Prostate gland (tissue), 2 donors: ENCODE results near the gene LIMS2. TPM values are rescaled to one million over a fixed set of nuclear protein-coding genes. Genes with fewer than 3 reads are reported as not detected.

ENCODE experiments used
- DNase-seq: peaks from one replicate; pipeline ENCODE4 v3.0.0-alpha.2; 2019; ENCODE audit warnings: low spot score
- H3K27ac ChIP-seq, 2 donors: fragments of 200-600 bp; sonication (generic); 2 replicates each; pipeline ENCODE4 v1.5.1; 2017 to 2019
- H3K27me3 ChIP-seq: fragments of 200-600 bp; sonication (generic); replicated peaks from 2 replicates; pipeline ENCODE4 v1.5.1; 2019; ENCODE audit not compliant: insufficient read depth
- H3K36me3 ChIP-seq, 2 donors: fragments of 200-600 bp; sonication (generic); 1 replicate in 1 of 2; 2 replicates in 1 of 2; pipeline versions ENCODE4 v1.5.1 to v1.8.1; 2017 to 2019
- H3K4me1 ChIP-seq: fragments of 200-600 bp; sonication (generic); replicated peaks from 2 replicates; pipeline ENCODE4 v1.5.1; 2019
- H3K4me3 ChIP-seq, 2 donors: fragments of 200-600 bp; sonication (generic); 2 replicates each; pipeline ENCODE4 v1.5.1; 2017 to 2019
- H3K9me3 ChIP-seq: fragments of 200-600 bp; sonication (generic); 2 replicates; pipeline ENCODE4 v1.5.1; 2017
- POLR2A ChIP-seq: fragments of 450-650 bp; IDR thresholded peaks from one replicate; pipeline ENCODE4 v1.6.1; 2016; ENCODE audit warnings: antibody characterized with exemption, mild to moderate bottlenecking
- POLR2AphosphoS5 ChIP-seq: sonication (generic); formaldehyde crosslinking; IDR thresholded peaks from one replicate; pipeline ENCODE4 v1.6.1; 2017; ENCODE audit warnings: antibody characterized with exemption
- WGBS: methylation state at CpG from one replicate; pipeline ENCODE4 v1.1.5; 2018; 5-methylcytosine and 5-hydroxymethylcytosine counted together
- intact Hi-C: fragments of 100-400 bp; cut with DNase I; formaldehyde crosslinking; loops from one replicate; pipeline ENCODE4 v1.14.2; 2022
- total RNA-seq, 2 donors: library from RNA; depleted of rRNA; stranded (reverse); fragments of >200 nt; gene quantifications; one replicate each; pipeline ENCODE4 v1.1.0, GENCODE V29; 2016
- TF ChIP-seq, protein P1 (sequence below), 4 experiments: fragments of 200-600 bp in 2 of 4; fragments of 450-650 bp in 2 of 4; sonication (generic) in 2 of 4; IDR thresholded peaks; 1 replicate in 3 of 4; 2 replicates in 1 of 4; pipeline ENCODE4 v1.5.1; 2016 to 2019; ENCODE audit warnings: antibody characterized with exemption in 4 of 4, mild to moderate bottlenecking in 2 of 4, moderate library complexity in 2 of 4

Gene LIMS2
- total RNA-seq, 2 donors from 2014 or later: 31.9 to 63.2 TPM

DNA sequence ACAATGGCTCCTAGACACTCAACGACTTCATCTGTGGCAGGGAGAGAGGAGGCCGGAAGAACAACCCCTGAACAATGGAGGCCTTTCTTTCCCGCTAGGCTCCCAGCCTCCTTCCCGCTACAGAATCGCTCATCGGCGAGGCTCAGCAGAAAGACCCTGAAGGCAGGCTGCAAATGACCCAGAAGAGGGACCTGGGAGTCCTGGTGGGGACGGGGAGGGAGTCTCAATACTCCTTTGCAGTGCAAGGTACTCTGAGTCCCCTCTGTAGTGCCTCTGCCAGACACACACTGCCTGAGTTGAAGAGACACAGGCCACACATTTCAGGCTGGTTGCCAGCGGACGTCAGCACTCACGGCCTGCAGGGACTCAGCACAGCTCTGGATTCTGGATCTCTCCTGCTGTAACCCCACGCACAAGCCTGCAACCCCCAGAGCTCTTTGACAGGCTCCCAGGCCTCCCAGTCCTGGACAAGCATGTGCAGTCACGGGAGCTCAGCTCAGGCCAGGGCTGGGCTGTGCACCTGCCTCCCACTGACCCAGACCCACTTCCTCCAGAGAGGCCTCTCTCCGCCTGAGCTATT, 23.3 kb downstream of the LIMS2 start:
- TF ChIP-seq POLR2A (no peak), POLR2AphosphoS5 (no peak)
- no peak overlapping the region for H3K27ac ChIP-seq

DNA sequence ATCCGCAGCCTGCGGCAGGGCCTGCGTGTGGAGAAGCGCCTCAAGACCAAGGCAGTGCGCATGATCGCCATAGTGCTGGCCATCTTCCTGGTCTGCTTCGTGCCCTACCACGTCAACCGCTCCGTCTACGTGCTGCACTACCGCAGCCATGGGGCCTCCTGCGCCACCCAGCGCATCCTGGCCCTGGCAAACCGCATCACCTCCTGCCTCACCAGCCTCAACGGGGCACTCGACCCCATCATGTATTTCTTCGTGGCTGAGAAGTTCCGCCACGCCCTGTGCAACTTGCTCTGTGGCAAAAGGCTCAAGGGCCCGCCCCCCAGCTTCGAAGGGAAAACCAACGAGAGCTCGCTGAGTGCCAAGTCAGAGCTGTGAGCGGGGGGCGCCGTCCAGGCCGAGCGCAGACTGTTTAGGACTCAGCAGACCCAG, 23.9 kb downstream of the LIMS2 start:
- H3K27ac ChIP-seq: no peak overlapping the region
- TF ChIP-seq POLR2A (no peak), POLR2AphosphoS5 (no peak)
- TF ChIP-seq, protein P1, sequence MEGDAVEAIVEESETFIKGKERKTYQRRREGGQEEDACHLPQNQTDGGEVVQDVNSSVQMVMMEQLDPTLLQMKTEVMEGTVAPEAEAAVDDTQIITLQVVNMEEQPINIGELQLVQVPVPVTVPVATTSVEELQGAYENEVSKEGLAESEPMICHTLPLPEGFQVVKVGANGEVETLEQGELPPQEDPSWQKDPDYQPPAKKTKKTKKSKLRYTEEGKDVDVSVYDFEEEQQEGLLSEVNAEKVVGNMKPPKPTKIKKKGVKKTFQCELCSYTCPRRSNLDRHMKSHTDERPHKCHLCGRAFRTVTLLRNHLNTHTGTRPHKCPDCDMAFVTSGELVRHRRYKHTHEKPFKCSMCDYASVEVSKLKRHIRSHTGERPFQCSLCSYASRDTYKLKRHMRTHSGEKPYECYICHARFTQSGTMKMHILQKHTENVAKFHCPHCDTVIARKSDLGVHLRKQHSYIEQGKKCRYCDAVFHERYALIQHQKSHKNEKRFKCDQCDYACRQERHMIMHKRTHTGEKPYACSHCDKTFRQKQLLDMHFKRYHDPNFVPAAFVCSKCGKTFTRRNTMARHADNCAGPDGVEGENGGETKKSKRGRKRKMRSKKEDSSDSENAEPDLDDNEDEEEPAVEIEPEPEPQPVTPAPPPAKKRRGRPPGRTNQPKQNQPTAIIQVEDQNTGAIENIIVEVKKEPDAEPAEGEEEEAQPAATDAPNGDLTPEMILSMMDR (IDR thresholded peaks at IDR 0.05): no peak
- no peak overlapping the region for H3K4me3 ChIP-seq
- no peaks in the 10 kb centered on the region for H3K27me3 ChIP-seq
- no peaks in the 10 kb centered on the region for H3K9me3 ChIP-seq
- H3K36me3 ChIP-seq: no peaks in the 10 kb centered on the region
- H3K4me1 ChIP-seq: peaks cover 2% of the 10 kb centered on the region
- intact Hi-C loops: loop anchor here (2.0 kb wide), 1 partner anchor 43 kb away; no protein-coding TSS in a partner anchor
- 92% methylated on average over 29 of the region's 29 CpGs for WGBS
- DNase-seq: no peak

More for the DNA sequence above, 23.3 kb downstream of the LIMS2 start:
- H3K36me3 ChIP-seq: no peaks in the 10 kb centered on the region
- no peak overlapping the region for H3K4me3 ChIP-seq
- WGBS: 71% methylated on average over 14 of the region's 14 CpGs
- no peaks in the 10 kb centered on the region for H3K9me3 ChIP-seq
- no peak for DNase-seq
- intact Hi-C loops: loop anchor here (2.0 kb wide), 1 partner anchor 43 kb away; no protein-coding TSS in a partner anchor
- H3K27me3 ChIP-seq: no peaks in the 10 kb centered on the region
- peaks cover 2% of the 10 kb centered on the region for H3K4me1 ChIP-seq

DNA sequence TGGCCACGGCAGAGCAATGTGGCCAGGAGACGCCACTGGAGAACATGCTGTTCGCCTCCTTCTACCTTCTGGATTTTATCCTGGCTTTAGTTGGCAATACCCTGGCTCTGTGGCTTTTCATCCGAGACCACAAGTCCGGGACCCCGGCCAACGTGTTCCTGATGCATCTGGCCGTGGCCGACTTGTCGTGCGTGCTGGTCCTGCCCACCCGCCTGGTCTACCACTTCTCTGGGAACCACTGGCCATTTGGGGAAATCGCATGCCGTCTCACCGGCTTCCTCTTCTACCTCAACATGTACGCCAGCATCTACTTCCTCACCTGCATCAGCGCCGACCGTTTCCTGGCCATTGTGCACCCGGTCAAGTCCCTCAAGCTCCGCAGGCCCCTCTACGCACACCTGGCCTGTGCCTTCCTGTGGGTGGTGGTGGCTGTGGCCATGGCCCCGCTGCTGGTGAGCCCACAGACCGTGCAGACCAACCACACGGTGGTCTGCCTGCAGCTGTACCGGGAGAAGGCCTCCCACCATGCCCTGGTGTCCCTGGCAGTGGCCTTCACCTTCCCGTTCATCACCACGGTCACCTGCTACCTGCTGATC, 24.4 kb downstream of the LIMS2 start:
- Histone ChIP-seq H3K9me3 (no peaks in the 10 kb centered on the region), H3K27me3 (no peaks in the 10 kb centered on the region), H3K27ac (no peak overlapping the region), H3K36me3 (no peaks in the 10 kb centered on the region), H3K4me1 (peaks cover 2% of the 10 kb centered on the region), H3K4me3 (no peak overlapping the region)
- intact Hi-C loops: loop anchor here (2.0 kb wide), 1 partner anchor 44 kb away; no protein-coding TSS in a partner anchor
- DNase-seq: no peak
- 87% methylated on average over 28 of the region's 28 CpGs for WGBS
- no peak for TF ChIP-seq POLR2AphosphoS5

DNA sequence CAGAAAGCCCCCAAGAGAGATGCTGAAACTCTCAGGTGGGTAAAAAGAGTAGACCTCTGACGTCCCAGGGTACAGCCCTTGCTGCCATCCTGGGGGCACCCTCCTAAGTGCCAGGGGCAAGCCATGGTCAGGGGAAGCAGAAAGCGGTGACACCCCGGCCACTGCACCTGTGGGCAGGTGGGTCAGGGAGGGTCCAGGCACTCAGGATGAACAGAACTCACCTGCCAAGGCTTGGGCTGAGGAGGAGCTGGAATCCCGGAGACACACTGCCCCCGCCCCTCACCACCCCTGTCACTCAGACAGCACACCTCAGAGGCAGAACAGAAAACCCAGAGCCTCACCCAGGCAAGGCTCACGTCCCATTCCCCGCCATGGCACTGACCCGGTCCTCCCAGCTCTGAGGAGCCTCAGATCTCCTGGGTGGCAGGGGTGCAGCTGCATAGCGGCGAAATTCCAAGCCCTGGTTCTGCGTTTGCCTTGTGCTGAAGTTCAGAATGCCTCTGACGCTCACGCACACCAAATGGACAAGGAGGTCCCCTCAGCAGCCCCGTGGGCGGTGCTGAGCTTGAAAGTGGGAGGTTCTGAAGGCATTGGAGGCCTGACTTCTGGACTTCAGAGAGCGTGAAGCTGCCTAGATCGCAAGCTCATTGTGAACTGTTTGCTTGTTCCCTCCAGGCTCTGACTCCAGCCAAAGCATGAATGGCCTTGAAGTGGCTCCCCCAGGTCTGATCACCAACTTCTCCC, 25.1 kb downstream of the LIMS2 start:
- Histone ChIP-seq H3K4me1 (peaks cover 2% of the 10 kb centered on the region), H3K27me3 (no peaks in the 10 kb centered on the region), H3K27ac (no peak overlapping the region), H3K36me3 (no peaks in the 10 kb centered on the region), H3K9me3 (no peaks in the 10 kb centered on the region), H3K4me3 (no peak overlapping the region)
- no peak for DNase-seq
- WGBS: 67% methylated on average over 17 of the region's 17 CpGs
- intact Hi-C loops: loop anchor here (2.0 kb wide), 1 partner anchor 45 kb away; no protein-coding TSS in a partner anchor
- TF ChIP-seq POLR2A (no peak), POLR2AphosphoS5 (no peak)
- TF ChIP-seq, protein P1 (IDR thresholded peaks at IDR 0.05): no peak

DNA sequence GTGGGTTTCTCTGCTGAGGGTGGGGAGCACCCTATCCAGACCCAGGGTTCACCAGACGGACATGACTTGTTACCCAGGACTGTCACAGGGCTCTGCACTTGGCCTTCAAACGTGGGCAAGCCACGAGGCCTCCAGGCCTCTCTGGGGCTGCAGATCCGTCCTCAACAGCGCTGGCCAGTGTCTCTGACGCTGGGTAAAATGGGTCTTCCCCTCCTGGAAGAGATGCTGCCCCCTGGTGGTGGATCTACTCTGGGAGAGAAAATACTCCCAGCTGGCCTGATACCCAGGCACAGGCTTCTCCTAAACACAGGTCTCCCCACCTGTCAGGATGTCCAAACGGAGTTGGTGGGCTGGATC, 25.7 kb downstream of the LIMS2 start:
- Histone ChIP-seq H3K36me3 (no peaks in the 10 kb centered on the region), H3K4me3 (no peak overlapping the region), H3K27ac (no peak overlapping the region), H3K4me1 (peaks cover 2% of the 10 kb centered on the region), H3K27me3 (no peaks in the 10 kb centered on the region), H3K9me3 (no peaks in the 10 kb centered on the region)
- intact Hi-C loops: loop anchor here (2.0 kb wide), 1 partner anchor 45 kb away; no protein-coding TSS in a partner anchor
- WGBS: 5% methylated on average over 7 of the region's 7 CpGs
- TF ChIP-seq POLR2AphosphoS5 (peak; percentile 44), POLR2A (no peak)
- TF ChIP-seq, protein P1 (IDR thresholded peaks at IDR 0.05): peak; percentile 72 to 93 (median 81)
- DNase-seq: peak; percentile 82
